Hematopoietic multipotent progenitor cell treated with erythropoietin and hydrocortisone succinate and interleukin-3 and kit ligand, for 4 days (in vitro differentiated cells): ENCODE measurements around the gene ABCC11.
"Not testable (repeated sequence)": the region's sequence is repeated elsewhere in the genome, so short reads cannot be mapped to it uniquely, and the experiment has no call there.

Source experiments
- DNase-seq: peaks from one replicate; pipeline ENCODE4 v3.0.0-alpha.2; 2015

Gene ABCC11

DNA sequence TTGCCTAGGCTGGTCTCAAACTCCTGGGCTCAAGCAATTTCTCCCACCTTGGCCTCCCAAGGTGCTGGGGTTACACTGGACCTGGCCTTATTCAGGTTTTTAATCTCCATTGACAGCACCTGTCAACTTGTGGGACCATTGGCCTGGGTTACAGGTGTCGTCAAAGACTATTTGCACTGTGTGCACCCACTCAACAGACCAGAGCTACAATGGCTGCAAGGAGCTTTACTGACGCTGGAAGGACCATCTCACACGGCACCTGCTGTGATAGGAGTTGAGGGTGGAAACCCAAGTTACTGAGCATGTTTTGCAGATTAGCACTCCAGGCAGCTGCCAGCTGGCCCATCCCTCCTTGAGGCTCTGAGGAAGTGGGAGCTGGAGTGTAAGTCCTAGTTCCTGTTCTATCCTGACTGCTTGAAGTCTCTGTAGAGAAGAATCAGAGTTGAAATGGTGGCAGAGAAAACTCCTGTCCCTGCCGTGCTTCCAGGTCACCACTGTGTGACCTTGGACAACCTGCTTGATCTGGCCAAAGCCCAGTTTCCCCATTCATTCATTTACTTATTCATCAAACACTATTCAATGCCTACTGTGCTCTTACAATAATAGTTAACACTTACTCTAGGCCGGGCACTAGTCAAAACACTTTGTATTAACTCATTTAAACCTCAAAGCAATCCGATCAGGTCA, 45.7 kb downstream of the ABCC11 start:
- DNase-seq, result no peak

DNA sequence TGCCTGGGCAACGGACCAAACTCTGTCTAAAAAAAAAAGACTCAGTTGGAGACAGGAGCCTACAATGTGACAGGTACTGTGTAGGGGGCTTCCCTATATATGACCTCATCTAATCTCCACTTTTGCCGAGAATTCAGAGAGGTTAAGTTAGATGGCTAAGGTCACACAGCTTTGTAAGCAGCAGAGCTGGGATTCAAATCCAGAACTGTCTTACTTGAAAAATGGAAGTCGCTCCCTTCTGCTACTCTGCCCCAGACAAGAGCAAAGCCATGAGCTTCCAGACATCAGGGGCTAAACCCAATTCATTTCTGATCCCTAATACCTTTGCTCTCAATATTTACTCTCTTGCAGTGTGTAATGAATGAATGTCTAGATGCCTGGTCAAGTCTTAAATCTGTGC, 50.0 kb downstream of the ABCC11 start:
- no peak for DNase-seq

DNA sequence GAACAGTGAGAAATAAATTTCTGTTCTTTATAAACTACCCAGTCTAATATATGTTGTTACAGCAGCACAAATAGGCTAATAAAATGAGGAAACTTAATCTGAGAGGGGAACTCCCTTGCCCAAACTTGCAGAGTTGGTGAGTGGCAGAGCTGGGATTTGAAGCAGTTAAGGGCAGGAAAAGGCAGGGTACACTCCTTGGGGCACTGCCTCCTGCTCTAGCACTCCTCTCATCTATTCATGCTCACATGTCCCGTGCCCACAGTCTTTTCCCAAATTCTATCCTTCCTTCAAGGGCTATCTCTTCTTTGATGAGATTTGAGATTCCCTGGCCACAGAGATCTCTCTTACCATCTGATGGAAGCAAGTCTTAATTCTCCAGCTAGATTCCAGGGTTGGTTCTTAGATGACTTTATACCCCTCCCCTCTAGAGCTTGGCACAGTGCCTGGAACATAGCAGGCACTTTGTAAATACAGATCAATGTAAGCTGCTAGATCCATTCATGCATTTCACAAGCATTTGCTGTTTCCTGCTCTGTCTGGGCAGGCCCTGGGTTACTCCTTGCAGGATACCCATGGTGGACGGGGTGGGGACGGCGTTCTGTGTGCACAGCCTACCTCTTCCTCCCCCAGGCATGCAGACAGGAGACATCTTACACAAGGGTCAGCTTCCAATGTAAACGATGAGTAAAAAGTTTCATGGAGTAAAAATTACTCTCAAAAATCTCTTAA, 52.3 kb downstream of the ABCC11 start:
- no peak for DNase-seq

DNA sequence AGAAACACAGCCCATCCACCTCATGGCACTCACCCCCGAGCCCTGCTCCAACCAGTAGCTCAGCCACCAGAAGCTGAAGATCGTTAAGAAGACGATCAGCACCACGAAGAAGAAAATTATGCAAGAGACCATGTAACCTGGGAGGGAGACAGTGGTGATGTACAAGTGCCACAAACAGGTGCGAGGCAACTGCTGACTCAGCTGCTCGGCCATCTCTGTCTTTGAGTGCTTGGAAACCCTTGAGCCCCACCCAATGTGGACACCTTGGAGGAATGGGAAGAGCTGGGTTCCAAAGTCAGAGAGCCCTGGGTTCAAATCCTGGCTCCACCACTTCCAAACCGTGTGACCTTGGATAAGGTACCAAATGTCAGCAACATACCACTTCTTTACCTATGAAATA, 53.5 kb downstream of the ABCC11 start:
- DNase-seq, result no peak

DNA sequence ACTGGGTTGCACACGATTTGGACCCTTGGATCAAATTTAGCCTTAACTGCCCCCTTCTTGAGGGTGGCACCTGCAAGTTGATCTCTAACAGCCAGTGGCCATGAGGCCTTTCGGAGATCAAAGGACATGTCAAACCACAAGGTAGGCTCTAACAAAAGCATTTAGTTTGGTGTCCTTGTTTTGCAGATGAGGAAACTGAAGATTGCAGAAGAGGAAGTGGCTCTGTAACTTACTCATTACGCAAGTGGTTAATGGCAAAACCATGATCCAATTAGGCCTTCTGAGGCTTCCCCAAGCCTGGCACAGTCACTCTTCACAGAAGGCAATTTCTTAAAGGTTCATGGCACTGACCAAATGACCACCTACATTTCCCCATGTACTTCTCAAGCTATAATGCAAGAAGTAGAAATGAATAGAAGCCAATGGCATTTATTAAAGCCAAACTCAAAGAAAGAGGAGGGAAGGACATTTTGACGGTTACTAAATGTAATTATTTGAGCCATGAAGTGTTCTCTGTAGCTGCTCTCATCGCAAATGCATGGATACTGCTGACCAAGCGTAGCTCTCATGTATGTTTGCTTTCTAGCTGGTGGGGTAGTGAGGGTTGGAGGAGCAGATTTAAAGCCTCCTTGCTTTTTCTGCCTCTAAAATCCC, 58.8 kb downstream of the ABCC11 start:
- peak; percentile 79 for DNase-seq

DNA sequence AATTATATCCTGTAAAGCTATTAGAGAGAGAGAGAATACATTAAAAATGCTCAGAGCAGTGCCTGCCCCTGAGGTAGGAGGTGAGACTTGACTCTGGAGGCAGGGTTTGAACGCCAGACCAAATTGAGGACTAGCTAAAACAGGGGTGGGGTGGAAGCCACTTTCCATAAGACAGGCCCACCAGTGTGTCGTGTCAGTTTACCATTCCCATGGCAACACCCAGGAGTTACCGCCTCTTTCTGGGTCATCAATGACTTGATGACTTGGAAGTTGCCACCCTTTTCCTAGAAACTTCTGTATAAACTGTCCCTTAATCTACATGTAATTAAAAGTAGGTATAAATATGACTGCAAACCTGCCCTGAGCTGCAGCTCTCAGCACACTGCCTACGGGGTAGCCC, 59.6 kb downstream of the ABCC11 start:
- no peak for DNase-seq

GRCh38 chr16:48184681-48185080, 62.7 kb downstream of the ABCC11 start:
- DNase-seq, result no peak

- no peak for DNase-seq
Measured at GRCh38 chr16:48182979-48183537, 64.3 kb downstream of the ABCC11 start.

DNA sequence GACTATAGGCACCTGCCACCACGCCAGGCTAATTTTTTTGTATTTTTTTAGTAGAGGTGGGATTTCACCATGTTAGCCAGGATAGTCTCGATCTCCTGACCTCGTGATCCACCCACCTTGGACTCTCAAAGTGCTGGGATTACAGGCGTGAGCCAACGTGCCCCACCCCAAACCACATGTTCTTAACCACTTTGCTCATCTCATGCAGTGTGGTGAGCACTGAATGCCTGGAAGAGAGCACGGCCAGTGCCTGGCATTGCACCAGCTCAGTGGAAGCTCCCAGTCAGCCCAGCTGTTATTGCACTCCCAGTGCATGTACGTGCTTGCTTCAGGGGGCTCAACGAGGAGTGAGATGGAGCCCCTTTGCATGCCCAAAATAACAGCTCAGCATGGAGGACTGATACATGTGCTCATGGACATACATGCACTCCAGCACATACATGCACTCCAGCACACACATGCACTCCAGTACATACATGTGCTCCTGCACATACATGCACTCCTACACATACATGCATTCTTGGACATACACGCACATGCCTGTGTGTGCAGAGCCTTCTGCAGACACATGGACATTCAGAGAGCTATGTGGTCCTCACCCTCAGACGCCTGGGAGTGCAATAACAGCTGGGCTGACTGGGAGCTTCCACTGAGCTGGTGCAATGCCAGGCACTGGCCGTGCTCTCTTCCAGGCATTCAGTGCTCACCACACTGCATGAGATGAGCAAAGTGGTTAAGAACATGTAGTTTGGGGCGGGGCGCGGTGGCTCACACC, 65.4 kb downstream of the ABCC11 start:
- DNase-seq, result not testable (repeated sequence)

GRCh38 chr16:48180868-48181480, 66.4 kb downstream of the ABCC11 start:
- DNase-seq, result no peak

- no peak for DNase-seq
Measured at GRCh38 chr16:48176635-48177408, 70.5 kb downstream of the ABCC11 start.

- no peak for DNase-seq
Measured at GRCh38 chr16:48173889-48174288, 73.5 kb downstream of the ABCC11 start.

DNA sequence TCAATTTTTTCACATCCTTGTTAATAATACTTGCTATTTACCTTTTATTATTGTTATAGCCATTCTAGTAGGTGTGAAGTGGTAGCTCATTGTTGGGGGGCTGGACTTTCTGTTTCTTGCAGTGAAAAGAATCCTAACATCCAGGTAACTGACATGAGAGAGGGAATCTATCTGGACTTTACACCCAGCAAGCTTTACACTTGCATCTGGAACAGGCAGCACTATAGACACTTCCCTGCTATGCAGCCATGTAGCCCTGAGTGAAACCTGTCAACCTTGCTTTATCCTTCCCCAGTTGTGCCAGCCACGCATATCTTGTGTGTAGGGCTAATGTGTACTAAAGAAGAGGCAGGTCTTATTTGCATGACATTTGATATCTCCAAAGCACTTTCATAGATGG, 74.7 kb downstream of the ABCC11 start:
- DNase-seq, result no peak

DNA sequence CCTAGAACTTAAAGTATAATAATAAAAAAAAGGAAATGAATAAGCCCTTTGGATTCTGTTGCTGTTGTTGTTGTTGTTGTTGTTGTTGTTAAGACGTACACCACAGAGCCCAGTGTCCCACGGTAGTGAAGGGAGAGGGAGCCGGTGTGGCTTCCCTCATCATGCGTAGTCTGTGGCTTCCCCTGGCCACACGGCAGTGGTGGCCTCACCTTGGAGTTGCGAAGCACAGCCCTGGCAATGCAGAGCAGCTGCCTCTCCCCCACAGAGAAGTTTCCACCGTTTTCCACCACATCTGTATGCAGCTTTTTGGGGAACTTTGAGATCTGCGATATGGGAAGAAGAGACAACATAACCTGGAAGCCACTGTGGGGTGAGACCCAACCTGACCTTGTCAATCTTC, 77.4 kb downstream of the ABCC11 start:
- DNase-seq, result no peak

- DNase-seq, result no peak
Measured at GRCh38 chr16:48168075-48168474, 79.3 kb downstream of the ABCC11 start.

DNA sequence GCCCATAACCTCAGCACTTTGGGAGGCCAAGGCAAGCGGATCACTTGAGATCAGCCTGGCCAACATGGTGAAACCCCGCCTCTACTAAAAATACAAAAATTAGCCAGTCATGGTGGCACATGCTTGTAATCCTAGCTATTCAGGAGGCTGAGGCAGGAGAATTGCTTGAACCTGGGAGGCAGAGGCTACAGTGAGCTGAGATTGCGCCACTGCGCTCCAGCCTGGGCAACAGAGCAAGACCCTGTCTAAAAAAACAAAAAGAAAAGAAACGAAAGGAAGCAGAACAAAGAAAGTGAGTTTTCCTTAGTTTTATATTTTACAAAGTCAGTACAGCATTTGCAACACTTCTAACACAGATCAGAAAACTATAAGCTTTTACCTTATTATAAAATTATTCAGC, 80.7 kb downstream of the ABCC11 start:
- DNase-seq, result not testable (repeated sequence)

- no peak for DNase-seq
Measured at GRCh38 chr16:48165961-48166578, 81.3 kb downstream of the ABCC11 start.

DNA sequence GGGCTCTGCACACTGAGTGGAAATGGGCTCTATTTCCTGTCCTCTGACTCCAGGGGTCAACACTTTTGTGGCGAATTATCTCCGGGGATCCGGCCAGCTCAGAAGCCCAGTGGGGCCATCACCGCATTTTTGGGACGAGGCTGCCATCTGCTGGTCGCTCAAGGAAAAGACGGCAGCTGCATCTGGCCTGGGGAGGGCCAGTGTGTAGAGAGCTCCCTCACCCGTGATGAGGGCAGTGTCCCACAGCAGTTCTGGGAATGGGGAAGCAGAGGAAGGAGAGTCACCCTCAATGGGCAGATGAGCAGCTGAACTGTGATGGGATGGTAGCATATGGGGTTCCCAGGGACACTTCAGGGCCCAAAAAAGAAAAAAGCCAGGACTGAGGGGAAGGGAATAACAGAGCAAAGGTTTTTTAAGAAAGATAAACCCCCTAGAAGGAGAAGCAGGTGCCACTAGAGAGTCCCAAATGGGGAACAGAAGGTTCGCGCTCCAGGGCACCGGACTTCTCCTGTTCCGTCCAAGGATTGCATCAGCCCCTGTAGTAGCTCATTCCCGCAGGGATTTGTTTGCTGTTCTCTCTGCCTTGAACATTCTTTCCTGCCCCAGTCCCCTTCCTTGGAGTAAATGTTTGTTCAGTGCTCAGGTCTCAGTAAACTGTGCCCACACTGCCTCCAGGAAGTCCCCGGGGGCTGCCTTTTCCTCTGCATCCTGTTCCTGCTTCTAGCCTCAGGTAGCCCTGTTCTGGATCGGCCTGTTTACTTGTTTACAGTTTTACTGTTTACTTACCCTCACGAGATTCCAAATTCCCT, 82.2 kb downstream of the ABCC11 start:
- DNase-seq, result peak; percentile 69

GRCh38 chr16:48162839-48163410, 84.4 kb downstream of the ABCC11 start:
- no peak for DNase-seq

GRCh38 chr16:48161906-48162305, 85.4 kb downstream of the ABCC11 start:
- no peak for DNase-seq
